Testis (tissue), 3 donors: ENCODE measurements around the gene PLEKHN1. TPM values are rescaled to one million over a fixed set of nuclear protein-coding genes. Genes with fewer than 3 reads are reported as not detected.

Experiments
- DNase-seq: peaks from one replicate; pipeline ENCODE4 v3.0.0-alpha.2; 2019
- H3K27ac ChIP-seq, 2 donors: fragments of 200-600 bp; sonication (generic); one replicate each; pipeline ENCODE4 v1.5.1; 2019
- H3K27me3 ChIP-seq: fragments of 200-600 bp; sonication (generic); one replicate; pipeline ENCODE4 v1.5.1; 2019
- H3K36me3 ChIP-seq: fragments of 200-600 bp; sonication (generic); one replicate; pipeline ENCODE4 v1.5.1; 2017; ENCODE audit warnings: low read depth; ENCODE audit errors: missing control alignments
- H3K4me1 ChIP-seq: fragments of 200-600 bp; sonication (generic); one replicate; pipeline ENCODE4 v1.5.1; 2019
- H3K4me3 ChIP-seq, 2 donors: fragments of 200-600 bp; sonication (generic); one replicate each; pipeline ENCODE4 v1.5.1; 2017 to 2019
- H3K9me3 ChIP-seq: fragments of 200-600 bp; sonication (generic); one replicate; pipeline ENCODE4 v1.5.1; 2017
- CTCF ChIP-seq, 3 experiments: fragments of 450-650 bp in 2 of 3; fragments of 200-600 bp in 1 of 3; sonication (generic) in 1 of 3; IDR thresholded peaks; one replicate each; pipeline ENCODE4 v1.5.1; 2016 to 2019; ENCODE audit warnings: antibody characterized with exemption in 3 of 3, mild to moderate bottlenecking in 2 of 3, moderate library complexity in 1 of 3
- POLR2A ChIP-seq: fragments of 450-650 bp; IDR thresholded peaks from one replicate; pipeline ENCODE4 v1.6.1; 2017; ENCODE audit warnings: antibody characterized with exemption, mild to moderate bottlenecking, moderate library complexity
- WGBS, 2 donors: methylation state at CpG; one replicate each; pipeline ENCODE4 v1.1.5; 2018; 5-methylcytosine and 5-hydroxymethylcytosine counted together
- intact Hi-C: fragments of 100-400 bp; cut with DNase I; formaldehyde crosslinking; loops from one replicate; pipeline ENCODE4 v1.15.1; 2023; ENCODE audit warnings: low total_unique reads
- polyA plus RNA-seq: library from polyadenylated mRNA; stranded (reverse); fragments of 350-450 nt; fragmentation: Illumina TruSeq; extraction: RNeasy Lipid Tissue Mini Kit (QIAGEN cat#74804); gene quantifications from one replicate; pipeline ENCODE4 v1.2.3, GENCODE V29; 2014; ENCODE audit warnings: low read depth, low replicate concordance; ENCODE audit not compliant: insufficient read depth
- total RNA-seq, 2 donors: library from RNA; depleted of rRNA; stranded (reverse); fragments of >200 nt; gene quantifications; one replicate each; pipeline ENCODE4 v1.2.3, GENCODE V29; 2016

Gene PLEKHN1
- total and polyA plus RNA-seq, 3 donors from 2014 or later = 0.21 to 0.56 (median 0.47) TPM

DNA sequence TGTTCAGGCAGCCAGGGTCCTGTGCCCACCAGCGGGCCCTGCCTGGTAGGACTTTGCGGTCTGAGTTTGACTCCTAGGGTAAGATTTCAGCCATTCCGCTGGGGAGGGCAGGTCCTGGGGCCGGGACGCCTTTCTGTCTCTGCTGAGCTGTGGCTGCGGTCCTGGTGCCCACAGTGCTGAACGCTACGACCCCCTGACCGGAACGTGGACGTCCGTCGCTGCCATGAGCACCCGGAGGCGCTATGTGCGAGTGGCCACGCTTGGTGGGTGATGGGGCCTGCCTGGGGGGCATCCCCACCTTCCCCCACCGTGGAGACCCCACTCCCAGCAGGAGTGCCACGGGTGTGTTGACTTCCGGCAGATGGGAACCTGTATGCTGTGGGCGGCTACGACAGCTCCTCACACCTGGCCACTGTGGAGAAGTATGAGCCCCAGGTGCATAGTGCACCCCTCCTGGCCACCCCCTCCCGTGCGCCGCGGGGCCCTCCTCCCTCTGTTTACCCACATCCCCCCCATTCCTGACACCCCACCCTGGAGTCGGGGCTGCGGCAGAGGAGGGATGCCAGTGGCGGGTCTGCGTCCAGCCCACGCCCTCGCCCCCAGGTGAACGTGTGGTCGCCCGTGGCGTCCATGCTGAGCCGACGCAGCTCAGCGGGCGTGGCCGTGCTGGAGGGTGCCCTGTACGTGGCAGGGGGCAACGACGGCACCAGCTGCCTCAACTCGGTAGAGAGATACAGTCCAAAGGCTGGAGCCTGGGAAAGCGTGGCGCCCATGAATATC lies 2.3 kb upstream of the PLEKHN1 start:
- Histone ChIP-seq H3K4me3 (no peak overlapping the region), H3K9me3 (no peaks in the 10 kb centered on the region), H3K4me1 (peaks cover 5% of the 10 kb centered on the region), H3K27ac (no peak overlapping the region), H3K27me3 (no peaks in the 10 kb centered on the region), H3K36me3 (no peaks in the 10 kb centered on the region)
- DNase-seq = no peak
- WGBS, 2 donors = 88 to 94% methylated on average over 19 to 47 of the region's 47 CpGs
- no peak for TF ChIP-seq POLR2A
- TF ChIP-seq CTCF (IDR thresholded peaks at IDR 0.05) = no peak
- intact Hi-C loops = no loop called here

GRCh38 chr1:964691-965525 lies 1.4 kb upstream of the PLEKHN1 start:
- H3K9me3 ChIP-seq = no peaks in the 10 kb centered on the region
- intact Hi-C loops = no loop called here
- no peaks in the 10 kb centered on the region for H3K27me3 ChIP-seq

DNA sequence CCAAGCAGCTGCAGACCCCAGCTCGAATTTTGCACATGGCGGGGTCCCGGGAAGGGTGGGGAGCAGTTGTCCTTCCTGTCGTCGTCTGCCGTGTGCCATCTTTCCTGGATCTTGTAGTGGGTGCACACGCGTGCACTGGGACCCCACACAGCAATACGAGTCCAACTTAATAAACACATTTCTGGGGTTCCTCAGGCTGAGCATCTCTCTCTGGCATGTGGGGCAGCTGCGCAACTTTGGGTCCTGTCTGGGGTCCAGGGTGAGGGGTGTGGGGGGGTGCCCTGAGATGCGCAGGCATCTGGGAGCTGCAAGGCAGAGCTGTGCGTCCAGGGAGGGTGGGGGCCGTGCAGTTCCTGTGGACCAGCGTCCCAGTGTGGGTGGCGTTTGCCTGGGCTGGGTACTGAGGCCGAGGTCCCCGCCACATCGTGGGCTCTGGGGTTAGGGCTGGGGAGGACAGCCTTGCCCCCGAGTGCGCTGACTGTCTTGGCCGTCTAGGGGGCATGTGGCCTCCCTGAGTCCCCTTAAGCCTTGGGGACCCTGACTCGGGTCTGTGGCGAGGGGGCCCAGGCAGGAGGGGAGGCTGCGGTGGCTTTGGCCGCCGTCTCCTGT lies 652 bp upstream of the PLEKHN1 start:
- H3K27ac ChIP-seq = no peak overlapping the region
- no peak overlapping the region for H3K4me3 ChIP-seq
- WGBS, 2 donors = 78 to 87% methylated on average over 9 to 26 of the region's 26 CpGs
- no peak for DNase-seq
- TF ChIP-seq CTCF (IDR thresholded peaks at IDR 0.05) (no peak), POLR2A (no peak)
- peaks cover 5% of the 10 kb centered on the region for H3K4me1 ChIP-seq
- H3K36me3 ChIP-seq = no peaks in the 10 kb centered on the region
- intact Hi-C loops = no loop called here
- no peaks in the 10 kb centered on the region for H3K9me3 ChIP-seq
- no peaks in the 10 kb centered on the region for H3K27me3 ChIP-seq

More at GRCh38 chr1:964691-965525, 1.4 kb upstream of the PLEKHN1 start:
- Histone ChIP-seq H3K27ac (no peak overlapping the region), H3K4me1 (peaks cover 5% of the 10 kb centered on the region), H3K36me3 (no peaks in the 10 kb centered on the region), H3K4me3 (no peak overlapping the region)
- DNase-seq = no peak
- TF ChIP-seq POLR2A (no peak), CTCF (IDR thresholded peaks at IDR 0.05) (no peak)
- WGBS, 2 donors = 93 to 94% methylated on average over 17 to 40 of the region's 51 CpGs

DNA sequence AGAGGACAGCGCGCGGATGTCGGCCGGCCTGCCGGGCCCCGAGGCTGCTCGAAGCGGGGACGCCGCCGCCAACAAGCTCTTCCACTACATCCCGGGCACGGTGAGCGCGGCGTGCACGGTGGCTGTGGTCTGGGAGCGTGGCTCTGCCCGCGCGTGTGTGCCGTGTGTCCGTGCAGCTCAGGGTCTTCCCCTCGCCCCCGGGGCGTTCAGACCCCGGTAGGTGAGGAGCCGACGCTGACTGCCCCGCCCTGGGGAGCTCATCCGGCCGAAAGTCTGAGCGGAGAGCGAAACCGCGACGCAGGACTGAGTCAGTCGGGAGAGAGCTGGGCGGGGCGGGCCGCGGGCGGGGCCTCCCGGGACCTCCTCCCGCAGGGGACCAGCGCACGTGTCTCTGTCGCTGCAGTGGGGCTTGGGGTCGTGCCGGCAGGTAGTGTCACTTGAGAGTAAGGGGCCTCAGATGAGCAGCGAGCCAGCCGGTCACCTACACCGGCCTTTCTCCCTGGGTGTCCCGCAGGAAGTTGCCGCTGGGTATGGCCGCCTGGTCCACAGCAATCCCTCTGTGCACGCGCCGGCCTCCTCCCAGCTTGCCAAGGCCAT lies 520 bp downstream of the PLEKHN1 start:
- 31 to 56% methylated on average over 23 to 60 of the region's 60 CpGs for WGBS, 2 donors
- H3K27ac ChIP-seq = peak overlapping the region in 1 of 2 donors; percentile 24

More for the DNA sequence above, 520 bp downstream of the PLEKHN1 start:
- peak; percentile 70 for DNase-seq
- Histone ChIP-seq H3K9me3 (no peaks in the 10 kb centered on the region), H3K36me3 (no peaks in the 10 kb centered on the region), H3K4me1 (peaks cover 5% of the 10 kb centered on the region), H3K27me3 (no peaks in the 10 kb centered on the region), H3K4me3 (peak overlapping the region; percentile 31 to 54)
- TF ChIP-seq POLR2A (no peak), CTCF (IDR thresholded peaks at IDR 0.05) (no peak)
- intact Hi-C loops = no loop called here
